Neural cell (in vitro differentiated cells): Measurements from ENCODE around the gene MYLIP. TPM values are rescaled to one million over a fixed set of nuclear protein-coding genes. Genes with fewer than 3 reads are reported as not detected.

Experiments
- H2AFZ ChIP-seq: fragments of 200-600, 300-800 bp; sonication (generic), shearing (Covaris generic); 2 replicates; pipeline ENCODE4 v1.6.0; 2014; ENCODE audit warnings: low read depth, mild to moderate bottlenecking, antibody characterized with exemption, low read length, moderate library complexity
- H3F3A ChIP-seq: fragments of 200-600 bp; shearing (Covaris generic); 2 replicates; pipeline ENCODE4 v1.6.1; 2016; ENCODE audit warnings: mild to moderate bottlenecking, moderate library complexity, mixed read lengths, antibody characterized with exemption, low read length; ENCODE audit not compliant: insufficient read depth, poor library complexity, severe bottlenecking
- H3K27ac ChIP-seq: fragments of 200-600, 300-800 bp; sonication (generic), shearing (Covaris generic); 2 replicates; pipeline ENCODE4 v1.5.1; 2014; ENCODE audit warnings: mild to moderate bottlenecking, low read length, moderate library complexity
- H3K27me3 ChIP-seq: fragments of 300-800, 200-600 bp; sonication (generic), shearing (Covaris generic); 2 replicates; pipeline ENCODE4 v1.6.0; 2014; ENCODE audit warnings: mild to moderate bottlenecking, low read depth, low read length, moderate library complexity; ENCODE audit not compliant: insufficient read depth
- H3K36me3 ChIP-seq: fragments of 300-800, 200-600 bp; sonication (generic), shearing (Covaris generic); 2 replicates; pipeline ENCODE4 v1.5.1; 2014; ENCODE audit warnings: mild to moderate bottlenecking, antibody characterized with exemption, low read length, moderate library complexity; ENCODE audit not compliant: insufficient read depth
- H3K4me2 ChIP-seq: fragments of 300-800, 200-600 bp; sonication (generic), shearing (Covaris generic); 2 replicates; pipeline ENCODE4 v1.6.0; 2014; ENCODE audit warnings: mild to moderate bottlenecking, low read length
- H3K4me3 ChIP-seq: fragments of 300-800, 200-600 bp; sonication (generic), shearing (Covaris generic); 2 replicates; pipeline ENCODE4 v1.5.1; 2014; ENCODE audit warnings: mild to moderate bottlenecking, low read length, moderate library complexity
- H3K79me2 ChIP-seq: fragments of 200-600 bp; shearing (Covaris generic); replicated peaks from 2 replicates; pipeline ENCODE4 v1.6.0; 2014; ENCODE audit warnings: mild to moderate bottlenecking, low read length, moderate library complexity; ENCODE audit not compliant: insufficient read depth
- H3K9ac ChIP-seq: fragments of 300-800, 200-600 bp; sonication (generic), shearing (Covaris generic); 2 replicates; pipeline ENCODE4 v1.6.1; 2016; ENCODE audit warnings: mild to moderate bottlenecking, low read length, mixed read lengths
- H3K9me2 ChIP-seq: fragments of 200-600 bp; shearing (Covaris generic); 2 replicates; pipeline ENCODE4 v1.6.1; 2016; ENCODE audit warnings: mild to moderate bottlenecking, low read length, mixed read lengths; ENCODE audit not compliant: insufficient read depth
- H3K9me3 ChIP-seq: fragments of 200-600, 300-800 bp; sonication (generic), shearing (Covaris generic); 2 replicates; pipeline ENCODE4 v1.6.1; 2016; ENCODE audit warnings: mild to moderate bottlenecking, mixed run types, low read length, moderate library complexity, mixed read lengths
- H4K20me1 ChIP-seq: fragments of 200-600 bp; shearing (Covaris generic); 2 replicates; pipeline ENCODE4 v1.6.1; 2016; ENCODE audit warnings: mild to moderate bottlenecking, mixed run types; ENCODE audit not compliant: insufficient read depth
- CTCF ChIP-seq: fragments of 450-650 bp; IDR thresholded peaks from 2 replicates; pipeline ENCODE4 v1.5.1; 2014; ENCODE audit warnings: antibody characterized with exemption, mild to moderate bottlenecking, moderate library complexity; ENCODE audit not compliant: poor library complexity, severe bottlenecking
- EP300 ChIP-seq: fragments of 450-650 bp; conservative IDR thresholded peaks from 2 replicates; pipeline ENCODE4 v1.6.1; 2014; ENCODE audit warnings: antibody characterized with exemption, mild to moderate bottlenecking, moderate library complexity; ENCODE audit not compliant: poor library complexity, severe bottlenecking
- EZH2 ChIP-seq: fragments of 200-600, 300-800 bp; shearing (Covaris generic), sonication (generic); IDR thresholded peaks from 2 replicates; pipeline ENCODE4 v1.6.1; 2014; ENCODE audit warnings: antibody characterized with exemption, low read length, borderline replicate concordance, mild to moderate bottlenecking; ENCODE audit not compliant: insufficient read depth, poor library complexity, severe bottlenecking
- MXI1 ChIP-seq: fragments of 450-650 bp; conservative IDR thresholded peaks from 2 replicates; pipeline ENCODE4 v1.6.1; 2014; ENCODE audit warnings: antibody characterized with exemption, mild to moderate bottlenecking; ENCODE audit not compliant: poor library complexity, severe bottlenecking
- POLR2AphosphoS5 ChIP-seq: IDR thresholded peaks from 2 replicates; pipeline ENCODE4 v1.6.1; 2012
- RAD21 ChIP-seq: fragments of 450-650 bp; conservative IDR thresholded peaks from 2 replicates; pipeline ENCODE4 v1.6.1; 2014; ENCODE audit warnings: antibody characterized with exemption, mild to moderate bottlenecking, moderate library complexity
- REST ChIP-seq: IDR thresholded peaks from 2 replicates; pipeline ENCODE4 v1.6.1; 2012; ENCODE audit warnings: borderline replicate concordance
- SMC3 ChIP-seq: fragments of 450-650 bp; conservative IDR thresholded peaks from 2 replicates; pipeline ENCODE4 v1.6.1; 2014; ENCODE audit warnings: antibody characterized with exemption, mild to moderate bottlenecking, moderate library complexity; ENCODE audit not compliant: poor library complexity
- TAF1 ChIP-seq: IDR thresholded peaks from 2 replicates; pipeline ENCODE4 v1.6.1; 2012; ENCODE audit warnings: low read depth
- polyA plus RNA-seq: library from polyadenylated mRNA; depleted of rRNA; stranded (reverse); fragments of >200 nt; gene quantifications from 2 replicates; pipeline ENCODE4 v1.2.3, GENCODE V29; 2014

Gene MYLIP
- polyA plus RNA-seq, 1 donor from 2014 or later, result 8.1 TPM

GRCh38 chr6:16087386-16087785 lies 41.5 kb upstream of the MYLIP start:
- no peaks in the 10 kb centered on the region for H3K79me2 ChIP-seq
- no peaks in the 10 kb centered on the region for H3F3A ChIP-seq
- no peak overlapping the region for H3K9ac ChIP-seq
- no peak overlapping the region for H3K4me2 ChIP-seq
- no peak overlapping the region for H3K27ac ChIP-seq
- no peak overlapping the region for H2AFZ ChIP-seq
- H4K20me1 ChIP-seq, result no peaks in the 10 kb centered on the region
- H3K4me3 ChIP-seq, result no peak overlapping the region
- no peaks in the 10 kb centered on the region for H3K9me3 ChIP-seq
- H3K27me3 ChIP-seq, result no peaks in the 10 kb centered on the region
- no peaks in the 10 kb centered on the region for H3K36me3 ChIP-seq
- no peaks in the 10 kb centered on the region for H3K9me2 ChIP-seq
- TF ChIP-seq REST (no peak), MXI1 (no peak), TAF1 (no peak), EP300 (no peak), RAD21 (no peak), CTCF (no peak), SMC3 (no peak), POLR2AphosphoS5 (no peak), EZH2 (no peak)

GRCh38 chr6:16088409-16088808 lies 40.5 kb upstream of the MYLIP start:
- Histone ChIP-seq H3K9me3 (no peaks in the 10 kb centered on the region), H3K4me3 (no peak overlapping the region), H3K27me3 (no peaks in the 10 kb centered on the region), H3K36me3 (no peaks in the 10 kb centered on the region), H3K27ac (no peak overlapping the region), H3K79me2 (no peaks in the 10 kb centered on the region), H3F3A (no peaks in the 10 kb centered on the region), H3K9ac (no peak overlapping the region), H3K9me2 (no peaks in the 10 kb centered on the region), H2AFZ (no peak overlapping the region), H3K4me2 (no peak overlapping the region), H4K20me1 (no peaks in the 10 kb centered on the region)
- TF ChIP-seq CTCF (no peak), EP300 (no peak), REST (no peak), MXI1 (no peak), POLR2AphosphoS5 (no peak), SMC3 (no peak), RAD21 (no peak), TAF1 (no peak), EZH2 (no peak)
